Hepatic stellate cell (primary cell): ENCODE data around the gene CACNA1A.

Source experiments
- DNase-seq: peaks from one replicate; pipeline ENCODE4 v3.0.0; 2011; ENCODE audit warnings: low spot score

CACNA1A gene

DNA sequence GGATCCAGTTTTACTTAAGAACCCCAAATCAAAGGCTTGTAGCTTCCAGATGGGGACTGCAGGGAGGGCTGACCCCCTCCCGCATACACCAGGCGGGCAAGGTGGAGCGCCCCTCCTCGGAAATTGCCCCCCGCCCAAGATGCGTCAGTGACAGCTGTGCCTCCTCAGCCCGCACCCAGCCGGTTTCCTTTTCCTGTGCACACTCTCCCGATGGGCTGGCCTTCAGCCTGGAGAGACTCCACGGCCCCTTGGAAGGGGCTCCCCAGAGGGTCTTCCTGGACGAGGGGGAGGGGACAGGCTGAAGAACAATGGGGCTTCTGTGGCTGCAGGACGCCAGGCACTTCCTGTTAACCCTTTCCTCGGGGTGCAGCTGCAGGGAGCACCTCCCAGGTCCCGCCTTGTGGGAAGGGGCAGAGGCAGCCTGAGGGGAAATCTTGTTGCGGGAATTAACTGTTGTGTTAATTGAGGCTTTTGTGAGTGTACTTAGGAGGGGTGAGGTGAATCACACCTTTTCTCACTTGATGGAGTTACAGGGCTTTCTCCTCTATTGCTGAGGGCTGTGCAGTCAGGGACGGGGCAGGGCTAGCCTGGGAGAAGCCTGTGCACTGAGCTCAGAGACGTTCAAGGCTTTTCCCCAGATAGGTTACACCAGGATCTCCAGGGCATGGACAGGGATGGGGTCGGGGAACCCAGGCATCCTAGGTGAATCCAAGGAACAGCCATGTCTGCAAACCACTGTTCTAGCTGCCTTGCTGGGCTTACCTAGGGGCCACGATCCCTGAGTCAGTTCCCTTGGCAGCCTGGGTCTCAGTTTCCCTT is 341.7 kb downstream of the CACNA1A start:
- DNase-seq = peak; percentile 38

DNA sequence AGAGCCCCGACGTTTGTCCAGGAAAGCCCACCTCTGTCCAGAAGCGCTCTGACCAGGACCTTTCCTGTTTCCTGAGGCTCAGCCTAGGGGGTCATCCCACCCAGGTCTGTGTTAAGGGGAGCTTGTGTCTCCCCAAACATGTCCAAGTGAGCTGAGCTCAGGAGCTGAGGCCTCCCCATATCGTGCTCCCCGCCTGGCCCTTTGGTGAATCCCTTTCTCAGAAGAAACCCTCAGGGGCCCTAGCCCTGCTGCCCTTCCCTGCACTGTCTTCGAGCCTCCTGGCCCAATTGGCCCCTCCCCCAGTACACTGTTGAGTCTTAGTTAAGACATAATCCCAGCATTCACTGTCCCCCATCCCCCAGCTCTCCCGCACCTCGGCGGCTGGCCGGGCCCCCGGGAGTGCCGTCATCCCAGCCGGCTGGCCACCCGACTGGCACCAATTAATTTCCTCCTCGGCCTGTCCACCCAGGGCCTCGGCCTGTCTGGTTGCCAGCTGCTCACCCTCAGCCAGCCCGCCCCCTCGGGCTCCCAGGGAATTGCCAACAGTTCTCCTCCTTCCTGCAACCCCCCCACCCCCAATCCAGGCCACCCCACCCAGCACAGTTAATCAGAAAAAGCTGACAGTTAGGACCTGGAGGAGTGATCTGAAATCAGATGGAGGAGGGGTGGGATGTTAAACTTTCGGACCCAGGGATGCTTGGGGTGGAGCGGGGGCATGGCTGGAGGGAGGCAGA is 342.5 kb downstream of the CACNA1A start:
- peak; percentile 87 for DNase-seq

DNA sequence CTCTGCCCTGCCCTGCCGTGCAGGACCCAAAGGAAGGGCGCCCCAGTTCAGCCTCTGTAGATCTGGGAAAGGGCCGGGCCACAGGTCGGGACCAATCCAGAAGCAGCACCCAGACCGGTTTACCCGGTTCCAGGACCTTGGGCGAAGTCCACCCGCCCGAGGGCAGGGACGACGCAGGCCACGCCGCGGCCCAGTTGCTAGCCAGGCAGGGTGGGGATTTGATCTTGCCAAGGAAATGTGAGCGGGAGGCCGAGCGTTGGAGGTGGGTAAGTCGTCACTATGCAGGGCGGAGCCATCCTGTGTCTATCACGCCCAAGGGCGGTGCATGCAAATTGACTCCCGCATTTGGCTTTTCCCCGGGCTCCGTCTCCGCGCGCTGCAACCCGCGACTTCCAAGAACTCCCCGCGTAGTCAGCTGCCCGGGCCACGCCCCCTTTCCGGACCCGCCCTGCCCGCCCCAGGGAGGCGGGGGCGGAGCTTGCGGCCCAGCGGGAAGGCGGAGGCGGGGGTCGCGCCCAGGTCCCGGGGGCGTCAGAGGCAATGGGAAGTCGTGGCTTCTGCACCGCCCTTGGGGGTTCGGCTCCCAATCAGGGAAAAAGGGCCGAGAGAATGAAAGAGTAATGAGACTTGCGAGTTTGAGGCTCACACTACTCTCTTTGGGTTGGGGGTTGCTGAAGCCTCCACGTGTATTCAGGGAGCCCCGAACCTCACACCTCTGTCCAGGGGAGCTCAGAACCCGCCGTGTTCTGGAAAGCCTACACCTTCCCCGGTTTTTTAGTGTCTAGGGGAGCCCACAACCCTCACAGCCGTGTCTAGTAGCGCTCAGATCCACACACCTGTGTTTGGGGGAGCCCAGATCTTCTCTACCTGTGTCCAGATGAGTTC is 343.3 kb downstream of the CACNA1A start:
- DNase-seq = peak; percentile 83

DNA sequence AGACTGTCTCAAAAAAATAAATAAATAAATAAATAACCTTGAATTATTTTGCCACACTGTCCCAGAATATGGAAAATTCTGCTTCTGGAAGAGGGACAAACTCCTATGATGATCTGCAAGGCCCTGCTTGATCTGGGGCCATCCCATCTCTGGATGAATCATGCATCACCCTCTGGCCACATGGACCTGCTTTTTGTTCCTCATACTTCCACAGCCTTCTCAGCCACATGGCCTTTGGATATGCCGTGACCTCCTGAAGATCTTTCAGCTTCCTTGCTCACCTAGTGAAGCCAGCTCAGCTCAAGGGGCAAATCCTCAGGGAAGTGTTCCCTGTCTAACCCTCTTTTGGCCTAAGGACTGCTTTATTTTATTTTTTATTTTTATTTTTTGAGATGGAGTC is 345.7 kb downstream of the CACNA1A start:
- peak; percentile 52 for DNase-seq

DNA sequence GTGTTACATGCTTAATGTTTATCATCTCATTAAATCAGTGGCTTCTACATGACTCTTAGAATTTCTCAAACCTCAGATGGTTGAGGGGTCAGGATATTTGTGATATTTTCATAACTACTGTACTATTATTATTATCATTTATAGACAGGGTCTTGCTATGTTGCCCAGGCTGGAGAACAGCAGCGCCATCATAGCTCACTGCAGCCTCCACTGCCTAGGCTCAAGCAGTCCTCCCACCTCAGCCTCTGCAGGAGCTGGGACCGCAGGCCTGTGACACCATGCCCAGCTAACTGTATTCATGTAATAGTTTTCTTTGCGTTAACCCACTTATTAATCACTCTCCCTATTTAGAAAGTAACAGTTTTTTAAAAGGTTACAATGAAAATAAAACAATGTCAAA is 346.6 kb downstream of the CACNA1A start:
- no peak for DNase-seq
